HG03457 (cell line): ENCODE results near the gene ADCY1.

Experiments used
- ATAC-seq: cut with Tn5 transposase; IDR thresholded peaks from one replicate; pipeline ENCODE4 v1.9.1; 2021; ENCODE audit warnings: moderate number of reproducible peaks; ENCODE audit not compliant: unreplicated experiment

ADCY1 gene

GRCh38 chr7:45649560-45650346 is 75.6 kb downstream of the ADCY1 start:
- no peak for ATAC-seq

- no peak for ATAC-seq
These were observed 76.5 kb downstream of the ADCY1 start for GRCh38 chr7:45650404-45651394.

- no peak for ATAC-seq
These were observed 77.4 kb downstream of the ADCY1 start for GRCh38 chr7:45651540-45651939.

GRCh38 chr7:45652630-45653029 is 78.5 kb downstream of the ADCY1 start:
- no peak for ATAC-seq

- no peak for ATAC-seq
These were observed 79.2 kb downstream of the ADCY1 start for GRCh38 chr7:45653209-45653907.

- no peak for ATAC-seq
These were observed 80.2 kb downstream of the ADCY1 start for GRCh38 chr7:45654341-45654740.

GRCh38 chr7:45655539-45655938 is 81.4 kb downstream of the ADCY1 start:
- ATAC-seq: no peak

GRCh38 chr7:45656431-45656830 is 82.3 kb downstream of the ADCY1 start:
- ATAC-seq: no peak

GRCh38 chr7:45657136-45657889 is 83.1 kb downstream of the ADCY1 start:
- no peak for ATAC-seq

- no peak for ATAC-seq
These were observed 83.9 kb downstream of the ADCY1 start for GRCh38 chr7:45657890-45658715.

GRCh38 chr7:45658716-45659495 is 84.7 kb downstream of the ADCY1 start:
- ATAC-seq: no peak

- no peak for ATAC-seq
These were observed 85.5 kb downstream of the ADCY1 start for GRCh38 chr7:45659496-45660139.

GRCh38 chr7:45660201-45660900 is 86.2 kb downstream of the ADCY1 start:
- no peak for ATAC-seq

GRCh38 chr7:45660901-45661211 is 86.7 kb downstream of the ADCY1 start:
- no peak for ATAC-seq

GRCh38 chr7:45661302-45661995 is 87.3 kb downstream of the ADCY1 start:
- no peak for ATAC-seq

GRCh38 chr7:45662018-45662417 is 87.8 kb downstream of the ADCY1 start:
- no peak for ATAC-seq

GRCh38 chr7:45662540-45663166 is 88.5 kb downstream of the ADCY1 start:
- ATAC-seq: no peak
